Measurements from ENCODE around the gene IL1RN.

IL1RN gene

DNA sequence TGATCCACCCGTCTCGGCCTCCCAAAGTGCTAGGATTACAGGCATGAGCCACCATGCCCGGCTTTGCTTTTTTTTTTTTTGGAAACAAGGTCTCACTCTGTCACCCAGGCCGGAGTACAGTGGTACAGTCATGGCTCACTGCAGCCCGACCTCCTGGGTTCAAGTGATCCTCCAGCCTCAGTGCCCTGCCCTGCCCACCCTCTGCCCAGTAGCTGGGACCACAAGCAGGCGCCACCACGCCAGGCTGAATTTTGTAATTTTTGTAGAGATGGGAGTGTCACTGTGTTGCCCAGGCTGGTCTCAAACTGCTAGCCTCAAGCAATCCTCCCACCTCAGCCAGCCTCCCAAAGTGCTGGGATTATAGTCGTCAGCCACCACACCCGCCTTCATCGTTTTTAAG, 34.8 kb downstream of the IL1RN start:
- Histone ChIP-seq H3K4me3 (ENCODE audit: low read length) (no peak overlapping the region), H3K4me1 (ENCODE audit: low read length) (no peaks in the 10 kb centered on the region), H2AFZ (ENCODE audit: low read length) (no peak overlapping the region), H3K9me2 (replicated peaks; ENCODE audit: insufficient read depth, low read length) (no peaks in the 10 kb centered on the region), H3K36me3 (replicated peaks; ENCODE audit: insufficient read depth, low read length) (no peaks in the 10 kb centered on the region), H3K27me3 (replicated peaks; ENCODE audit: insufficient read depth, low read length) (no peaks in the 10 kb centered on the region), H3K4me2 (ENCODE audit: low read depth, low read length) (no peak overlapping the region), H3F3A (ENCODE audit: insufficient read depth, low read length) (no peaks in the 10 kb centered on the region), H3K27ac (ENCODE audit: low read length) (no peak overlapping the region), H4K20me1 (ENCODE audit: insufficient read depth, low read length) (no peaks in the 10 kb centered on the region), H3K9me3 (replicated peaks; ENCODE audit: insufficient read depth, low read length) (no peaks in the 10 kb centered on the region), H3K9ac (ENCODE audit: low read length) (no peak overlapping the region), H3K79me2 (ENCODE audit: low read length) (no peaks in the 10 kb centered on the region)
- no peak for TF ChIP-seq EZH2 (optimal IDR thresholded peaks at IDR 0.05; ENCODE audit: low read depth, low read length)
- no peak for TF ChIP-seq EZH2phosphoT487 (IDR thresholded peaks at IDR 0.05; ENCODE audit: low read length)
- TF ChIP-seq CTCF (IDR thresholded peaks at IDR 0.05; ENCODE audit: low read length): no peak
- DNase-seq: no peak

GRCh38 chr2:113162869-113163268, 35.5 kb downstream of the IL1RN start:
- H3F3A ChIP-seq (ENCODE audit: insufficient read depth, low read length): no peaks in the 10 kb centered on the region
- H2AFZ ChIP-seq (ENCODE audit: low read length): no peak overlapping the region
- TF ChIP-seq EZH2 (optimal IDR thresholded peaks at IDR 0.05; ENCODE audit: low read depth, low read length) (no peak), CTCF (IDR thresholded peaks at IDR 0.05; ENCODE audit: low read length) (no peak), EZH2phosphoT487 (IDR thresholded peaks at IDR 0.05; ENCODE audit: low read length) (no peak)
- H3K27ac ChIP-seq (ENCODE audit: low read length): no peak overlapping the region
- H3K4me1 ChIP-seq (ENCODE audit: low read length): no peaks in the 10 kb centered on the region
- no peaks in the 10 kb centered on the region for H4K20me1 ChIP-seq (ENCODE audit: insufficient read depth, low read length)
- H3K4me2 ChIP-seq (ENCODE audit: low read depth, low read length): no peak overlapping the region
- no peak overlapping the region for H3K9ac ChIP-seq (ENCODE audit: low read length)
- no peaks in the 10 kb centered on the region for H3K36me3 ChIP-seq (replicated peaks; ENCODE audit: insufficient read depth, low read length)
- no peaks in the 10 kb centered on the region for H3K9me3 ChIP-seq (replicated peaks; ENCODE audit: insufficient read depth, low read length)
- H3K4me3 ChIP-seq (ENCODE audit: low read length): no peak overlapping the region
- no peaks in the 10 kb centered on the region for H3K27me3 ChIP-seq (replicated peaks; ENCODE audit: insufficient read depth, low read length)
- no peaks in the 10 kb centered on the region for H3K79me2 ChIP-seq (ENCODE audit: low read length)
- H3K9me2 ChIP-seq (replicated peaks; ENCODE audit: insufficient read depth, low read length): no peaks in the 10 kb centered on the region
- DNase-seq: no peak

DNA sequence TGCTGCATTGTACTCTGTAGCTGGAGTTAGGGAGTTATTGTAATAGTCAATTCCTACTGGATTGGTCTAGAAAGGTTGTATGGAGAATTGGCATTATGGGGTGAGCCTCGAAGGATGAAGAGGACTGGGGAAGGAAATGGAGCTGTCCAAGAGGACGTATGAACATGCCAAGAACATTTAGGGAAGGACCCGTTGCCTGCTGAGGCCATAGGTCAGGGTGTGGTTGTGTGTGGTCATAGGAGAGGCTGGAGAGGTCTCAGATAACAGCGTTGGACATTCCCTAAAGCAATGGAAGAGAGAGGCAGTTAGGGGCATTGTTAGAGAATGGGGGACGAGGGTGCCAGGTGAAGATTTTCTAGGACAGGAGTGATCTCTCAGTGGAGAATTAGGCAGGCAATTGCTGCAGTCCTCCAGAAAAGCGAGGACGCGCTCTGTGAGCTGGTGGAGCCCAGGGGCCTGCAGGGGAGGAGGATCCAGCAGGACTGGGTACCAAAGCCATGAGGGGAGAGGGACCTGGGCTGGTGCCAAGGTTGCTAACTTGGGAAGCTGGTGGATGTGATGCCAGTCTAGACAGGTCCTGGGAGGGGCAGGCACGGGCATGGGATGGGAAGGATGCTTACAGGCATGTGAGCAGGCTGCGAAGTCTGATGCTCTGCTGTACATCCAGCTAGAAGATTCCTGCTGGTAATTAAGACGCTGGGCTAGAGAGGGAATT, 37.0 kb downstream of the IL1RN start:
- Histone ChIP-seq H3K79me2 (ENCODE audit: low read length) (no peaks in the 10 kb centered on the region), H3K9me3 (replicated peaks; ENCODE audit: insufficient read depth, low read length) (no peaks in the 10 kb centered on the region), H3K27ac (ENCODE audit: low read length) (no peak overlapping the region), H3K4me1 (ENCODE audit: low read length) (no peaks in the 10 kb centered on the region), H2AFZ (ENCODE audit: low read length) (no peak overlapping the region), H3F3A (ENCODE audit: insufficient read depth, low read length) (no peaks in the 10 kb centered on the region), H4K20me1 (ENCODE audit: insufficient read depth, low read length) (no peaks in the 10 kb centered on the region), H3K4me2 (ENCODE audit: low read depth, low read length) (no peak overlapping the region), H3K4me3 (ENCODE audit: low read length) (no peak overlapping the region), H3K9ac (ENCODE audit: low read length) (no peak overlapping the region), H3K9me2 (replicated peaks; ENCODE audit: insufficient read depth, low read length) (no peaks in the 10 kb centered on the region), H3K36me3 (replicated peaks; ENCODE audit: insufficient read depth, low read length) (no peaks in the 10 kb centered on the region), H3K27me3 (replicated peaks; ENCODE audit: insufficient read depth, low read length) (no peaks in the 10 kb centered on the region)
- DNase-seq: no peak
- TF ChIP-seq EZH2 (optimal IDR thresholded peaks at IDR 0.05; ENCODE audit: low read depth, low read length): no peak
- no peak for TF ChIP-seq EZH2phosphoT487 (IDR thresholded peaks at IDR 0.05; ENCODE audit: low read length)
- no peak for TF ChIP-seq CTCF (IDR thresholded peaks at IDR 0.05; ENCODE audit: low read length)
